NCI-H2196 (cell line): ENCODE data around the gene ATP10A.

Experiments
- DNase-seq: peaks from one replicate; lab custom pipeline; 2025; ENCODE audit not compliant: unreplicated experiment; lab: John Stamatoyannopoulos, UW

Gene ATP10A

GRCh38 chr15:25708391-25708790 is 154.7 kb downstream of the ATP10A start:
- DNase-seq, result no peak

DNA sequence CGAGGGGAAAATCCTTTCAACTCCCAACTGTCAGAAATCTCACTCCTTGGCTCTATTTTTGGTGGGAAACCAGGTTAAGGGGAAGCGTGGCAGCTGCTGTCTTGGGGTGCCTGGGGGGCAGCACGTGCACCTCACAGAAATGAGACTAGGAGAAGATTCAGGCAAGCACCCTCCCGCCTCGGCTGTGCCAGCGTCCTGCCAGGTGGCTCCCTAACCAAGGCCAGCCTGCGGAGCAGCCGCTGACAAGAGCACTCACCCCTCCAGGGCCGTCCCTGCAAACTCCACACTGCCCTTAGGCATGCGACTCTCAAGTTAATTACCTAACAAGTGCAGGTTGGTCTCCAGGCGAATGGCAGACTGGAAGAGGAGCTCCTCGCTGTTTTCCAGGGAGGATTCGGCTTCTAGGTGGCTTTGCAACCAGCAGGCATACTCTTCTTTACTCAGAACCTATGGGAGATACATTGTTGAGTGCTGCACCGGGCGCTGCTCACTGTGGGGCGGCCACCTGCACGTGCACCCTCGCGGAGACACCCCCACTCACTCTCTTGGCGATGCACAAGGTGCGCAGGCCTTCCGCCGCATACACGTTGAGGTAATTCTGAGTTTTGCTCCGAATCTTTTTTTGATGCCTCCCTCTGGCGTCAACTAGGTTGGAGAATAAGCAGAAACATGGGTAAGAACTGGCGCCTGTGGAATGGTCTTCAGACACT is 155.3 kb downstream of the ATP10A start:
- no peak for DNase-seq

DNA sequence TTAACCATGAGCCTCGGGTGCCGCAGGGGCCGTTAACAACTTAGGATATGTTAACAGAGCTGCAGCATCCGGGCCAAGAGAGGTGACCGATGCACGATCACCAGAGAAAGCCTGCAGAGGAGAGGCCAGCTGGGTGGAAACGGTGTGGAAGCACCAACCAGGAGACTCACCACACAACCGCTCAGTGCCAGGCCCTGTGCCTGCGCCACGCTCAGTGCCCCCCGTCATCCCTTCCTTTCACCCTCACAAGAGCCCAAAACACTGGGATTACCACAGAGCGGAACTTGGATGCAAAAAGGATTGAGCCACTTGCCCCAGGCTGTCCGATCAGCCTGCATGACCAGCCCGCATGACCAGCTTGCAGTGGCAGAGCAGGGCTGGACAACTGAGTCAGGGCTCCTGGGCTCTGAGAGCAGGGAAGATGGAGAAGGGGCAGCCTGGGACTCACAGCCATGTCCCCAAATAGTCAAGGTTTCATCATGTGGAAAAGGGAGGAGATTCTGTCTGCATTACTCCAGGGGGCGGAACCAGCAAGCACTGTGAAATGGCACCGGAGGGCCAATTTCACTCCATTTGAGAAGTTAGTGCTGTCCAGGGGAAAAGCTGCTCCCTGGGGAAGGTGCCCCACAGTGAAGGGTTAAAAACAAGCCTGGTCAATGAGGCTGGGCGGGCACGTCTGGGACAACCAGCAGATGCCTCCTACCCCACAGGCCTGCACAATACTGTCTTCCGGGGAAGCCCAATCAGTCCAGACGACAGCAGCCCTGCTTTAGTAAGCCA is 156.8 kb downstream of the ATP10A start:
- no peak for DNase-seq

DNA sequence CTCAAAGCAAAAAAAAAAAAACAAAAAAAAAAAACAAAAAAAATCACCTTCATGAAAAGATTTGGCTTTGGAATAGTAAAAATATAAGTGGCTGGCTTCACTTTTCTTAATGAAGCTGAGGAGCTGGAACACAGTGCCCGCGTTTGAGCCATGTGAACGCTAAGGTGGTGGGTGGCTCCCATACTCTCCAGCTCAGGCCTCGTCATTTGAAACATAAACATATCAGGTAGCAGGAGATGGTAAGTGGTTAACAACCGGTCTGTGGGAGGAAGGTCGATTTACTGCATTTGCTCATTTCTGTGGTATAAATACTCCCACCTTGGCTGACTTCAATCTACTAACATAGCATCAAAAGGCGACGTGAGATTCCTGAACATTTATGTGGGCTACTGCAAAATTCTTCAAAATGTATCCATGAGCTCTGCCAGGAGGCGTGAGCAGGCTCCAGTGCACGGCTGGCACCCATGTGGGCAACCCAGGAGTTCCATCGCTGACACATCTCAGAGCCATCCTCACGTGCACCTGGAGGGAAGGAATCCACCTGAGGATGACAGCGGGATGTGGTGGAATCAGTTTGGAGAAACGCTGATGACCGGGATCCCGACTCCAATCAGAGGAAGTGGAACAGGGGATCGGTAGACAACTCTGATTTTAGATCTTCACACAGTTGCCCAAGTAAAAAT is 157.6 kb downstream of the ATP10A start:
- DNase-seq, result no peak

GRCh38 chr15:25703726-25704125 is 159.4 kb downstream of the ATP10A start:
- no peak for DNase-seq

- no peak for DNase-seq
Measured at GRCh38 chr15:25701721-25702465, 161.2 kb downstream of the ATP10A start.

GRCh38 chr15:25700916-25701315 is 162.2 kb downstream of the ATP10A start:
- DNase-seq, result no peak

- no peak for DNase-seq
Measured at GRCh38 chr15:25697586-25697985, 165.5 kb downstream of the ATP10A start.

GRCh38 chr15:25695875-25696760 is 167.0 kb downstream of the ATP10A start:
- DNase-seq, result no peak

DNA sequence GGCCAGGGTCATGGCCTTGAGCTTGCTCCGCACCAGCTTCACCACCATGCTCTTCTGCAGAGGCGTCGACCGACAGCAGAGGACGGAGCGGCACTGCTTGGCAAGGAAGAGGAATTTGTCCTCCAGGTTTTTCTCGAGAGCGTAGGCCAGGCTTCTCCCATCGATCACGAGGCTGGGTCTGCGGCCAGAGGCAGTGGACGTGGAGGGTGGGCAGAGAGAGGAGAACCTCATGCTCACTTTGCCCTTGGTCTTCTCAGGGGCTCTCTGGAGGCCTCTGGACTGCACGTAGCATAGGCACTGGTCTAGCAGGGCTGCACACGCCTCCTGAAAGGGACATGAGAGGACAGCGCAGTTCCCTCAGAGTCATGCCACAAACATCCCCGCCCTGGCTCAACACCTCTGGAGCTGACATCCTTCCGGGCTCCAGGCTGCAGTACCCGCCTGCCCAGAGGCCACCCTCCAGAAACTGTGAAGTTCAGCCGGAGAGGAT is 168.3 kb downstream of the ATP10A start:
- DNase-seq, result no peak

DNA sequence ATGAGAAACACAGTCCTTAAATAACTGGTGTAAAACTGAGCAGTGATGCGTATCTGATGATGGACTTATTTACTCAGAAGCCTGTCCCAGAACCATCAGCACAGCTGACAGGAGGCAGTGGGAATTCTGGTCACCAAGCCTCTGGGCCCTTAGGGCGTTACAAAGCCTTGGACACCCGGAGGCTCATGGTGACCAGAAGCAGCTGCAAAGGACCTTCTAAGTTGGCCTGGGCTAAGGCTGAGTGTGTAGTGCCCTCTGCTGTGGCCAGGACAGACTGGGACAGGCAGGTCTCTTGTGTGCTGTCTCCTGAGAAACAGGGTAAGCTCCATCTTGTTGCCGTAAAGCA is 168.9 kb downstream of the ATP10A start:
- DNase-seq, result no peak

GRCh38 chr15:25693321-25694238 is 169.5 kb downstream of the ATP10A start:
- DNase-seq, result no peak

DNA sequence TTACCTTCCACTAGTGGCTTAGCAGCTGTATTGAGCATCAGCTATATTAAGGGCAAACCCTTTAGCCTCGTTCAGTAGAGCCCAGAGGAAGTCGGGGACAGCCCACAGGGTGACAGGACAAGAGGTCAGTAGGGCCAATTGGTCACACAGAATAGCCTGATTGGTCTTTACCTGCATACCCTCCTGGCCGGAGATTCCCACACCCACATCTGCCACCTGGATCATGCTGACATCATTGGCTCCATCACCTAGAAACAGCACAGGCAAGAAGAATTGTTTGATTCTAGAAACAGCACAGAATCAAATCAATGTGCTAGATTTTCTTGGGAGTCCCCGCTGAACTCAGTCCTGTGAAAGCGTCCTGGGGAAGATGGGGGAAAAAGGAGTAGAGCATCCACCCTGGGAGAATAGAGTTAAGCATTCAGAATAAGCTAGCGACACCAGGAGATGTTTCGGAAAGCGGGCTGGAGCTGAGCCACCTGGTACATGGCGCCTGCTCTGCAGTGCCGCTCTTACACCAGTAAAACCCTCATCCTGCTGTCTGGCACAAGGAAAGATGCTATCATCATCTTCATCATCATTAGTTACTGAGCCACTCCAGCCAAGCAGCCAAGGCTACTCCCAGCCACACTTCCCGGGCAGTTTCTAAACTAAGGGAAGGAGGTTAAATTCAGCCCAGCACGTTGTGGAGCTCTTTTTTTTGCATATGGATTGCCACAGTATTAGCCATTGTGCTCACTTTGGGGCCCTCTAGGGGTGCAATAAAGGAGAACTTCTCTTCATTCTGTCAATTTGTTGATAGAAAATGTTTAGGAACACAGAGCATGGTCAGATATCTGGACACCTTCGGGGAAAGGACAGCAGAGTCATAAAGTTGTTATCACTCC is 171.3 kb downstream of the ATP10A start:
- DNase-seq, result no peak

- no peak for DNase-seq
Measured at GRCh38 chr15:25690673-25691543, 172.2 kb downstream of the ATP10A start.

DNA sequence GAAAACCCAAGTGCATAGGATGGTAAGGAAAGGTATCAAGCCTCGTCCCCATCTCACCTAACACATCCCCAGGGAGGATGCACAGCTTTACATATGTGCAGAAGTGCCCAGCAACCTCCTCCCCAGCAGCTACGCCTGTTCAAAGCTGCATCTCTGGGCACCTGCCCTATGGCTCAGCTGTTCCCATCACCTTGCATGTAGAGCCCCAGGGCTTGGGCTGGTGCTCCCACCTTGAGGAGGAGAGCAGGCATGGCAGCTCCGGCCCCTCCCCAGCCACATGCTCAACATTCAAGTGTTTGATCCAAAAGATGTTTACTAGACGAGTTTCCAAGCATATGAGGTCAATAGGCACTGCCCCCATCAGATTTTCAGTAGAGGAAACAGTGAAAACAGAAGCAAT is 173.5 kb downstream of the ATP10A start:
- DNase-seq, result no peak

DNA sequence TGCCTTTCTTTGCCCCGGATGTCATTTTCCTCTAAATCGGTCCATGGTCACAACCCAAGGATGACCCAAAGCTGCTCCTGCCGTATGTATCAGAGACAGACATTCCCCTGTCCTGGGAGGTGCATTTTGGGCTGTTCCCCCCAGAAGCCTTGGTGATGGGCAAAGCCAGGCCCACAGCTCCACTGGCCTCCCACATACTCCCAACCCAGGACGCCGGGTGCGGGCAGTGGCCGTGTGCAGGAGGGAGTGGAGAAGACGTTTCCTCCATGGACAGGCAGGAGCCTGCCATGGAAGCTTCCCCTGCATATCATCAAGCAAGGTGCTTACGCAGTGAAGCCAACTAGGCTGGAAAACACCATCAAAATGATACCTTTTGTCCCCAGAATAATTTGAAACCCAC is 175.0 kb downstream of the ATP10A start:
- DNase-seq, result no peak

- no peak for DNase-seq
Measured at GRCh38 chr15:25687689-25688088, 175.4 kb downstream of the ATP10A start.
